PC-3 (cell line): ENCODE results near the gene CMKLR1. TPM values are rescaled to one million over a fixed set of nuclear protein-coding genes. Genes with fewer than 3 reads are reported as not detected.

Experiments used
- ATAC-seq: fragments of 200-7000 bp; cut with Tn5 transposase; 2 replicates; pipeline ENCODE4 v1.9.1; 2020; ENCODE audit warnings: mild to moderate bottlenecking, moderate library complexity
- BruUV-seq: library from RNA; stranded (reverse); fragments of 400-500 nt; replicated peaks from 2 replicates; lab custom pipeline; 2021; lab: Mats Ljungman, UMichigan
- CTCF ChIA-PET: fragments of 300-600 bp; sonication (Branson Sonifier 250); formaldehyde crosslinking; loops from one replicate; lab custom pipeline; 2022; ENCODE audit warnings: antibody characterized with exemption; lab: Charles Lee
- POLR2A ChIA-PET: fragments of 300-600 bp; sonication (Branson Sonifier 250); formaldehyde crosslinking; loops from one replicate; lab custom pipeline; 2022; ENCODE audit warnings: antibody characterized with exemption; ENCODE audit not compliant: unreplicated experiment; lab: Charles Lee
- DNase-seq: peaks from one replicate; pipeline ENCODE4 v3.0.0-alpha.2; 2015
- H2AFZ ChIP-seq: fragments of 300-600 bp; sonication (generic); 2 replicates; pipeline ENCODE4 v1.6.0; 2016; ENCODE audit warnings: antibody characterized with exemption, low read length
- H3F3A ChIP-seq: fragments of 300-600 bp; sonication (generic); one replicate; pipeline ENCODE4 v1.6.0; 2017; ENCODE audit warnings: antibody characterized with exemption, low read length, control low read depth, mild to moderate bottlenecking; ENCODE audit not compliant: unreplicated experiment
- H3K27ac ChIP-seq: fragments of 300-600 bp; sonication (generic); 2 replicates; pipeline ENCODE4 v1.5.1; 2016; ENCODE audit warnings: mild to moderate bottlenecking, low read length
- H3K27me3 ChIP-seq: fragments of 300-600 bp; sonication (generic); 2 replicates; pipeline ENCODE4 v1.6.1; 2016; ENCODE audit warnings: low read length, mixed read lengths
- H3K36me3 ChIP-seq: fragments of 300-600 bp; sonication (generic); 2 replicates; pipeline ENCODE4 v1.6.1; 2016; ENCODE audit warnings: low read depth, mixed run types, low read length, mixed read lengths
- H3K4me1 ChIP-seq: fragments of 300-600 bp; sonication (generic); 2 replicates; pipeline ENCODE4 v1.5.1; 2016; ENCODE audit warnings: low read length; ENCODE audit not compliant: insufficient read depth
- H3K4me2 ChIP-seq: fragments of 300-600 bp; sonication (generic); 2 replicates; pipeline ENCODE4 v1.6.0; 2016; ENCODE audit warnings: low read length
- H3K4me3 ChIP-seq: fragments of 300-600 bp; sonication (generic); 2 replicates; pipeline ENCODE4 v1.5.1; 2016; ENCODE audit warnings: mild to moderate bottlenecking, low read length, mixed read lengths
- H3K79me2 ChIP-seq: fragments of 300-600 bp; sonication (generic); 2 replicates; pipeline ENCODE4 v1.6.1; 2017; ENCODE audit warnings: low read length, mixed read lengths
- H3K9ac ChIP-seq: fragments of 300-600 bp; sonication (generic); 2 replicates; pipeline ENCODE4 v1.6.0; 2016; ENCODE audit warnings: mild to moderate bottlenecking, low read length
- H3K9me2 ChIP-seq: fragments of 300-600 bp; sonication (generic); replicated peaks from 2 replicates; pipeline ENCODE4 v1.6.1; 2016; ENCODE audit warnings: mixed run types, low read length, mixed read lengths
- H3K9me3 ChIP-seq: fragments of 300-600 bp; sonication (generic); 2 replicates; pipeline ENCODE4 v1.6.1; 2016; ENCODE audit warnings: low read length, mixed read lengths
- H4K20me1 ChIP-seq: fragments of 300-600 bp; sonication (generic); 2 replicates; pipeline ENCODE4 v1.6.1; 2016; ENCODE audit warnings: low read length, mixed read lengths
- CTCF ChIP-seq: fragments of 300-600 bp; sonication (generic); conservative IDR thresholded peaks from 2 replicates; pipeline ENCODE4 v1.5.1; 2017; ENCODE audit warnings: antibody characterized with exemption, low read depth, mild to moderate bottlenecking, low read length
- EZH2 ChIP-seq: fragments of 300-600 bp; sonication (generic); IDR thresholded peaks from one replicate; pipeline ENCODE4 v1.6.1; 2017; ENCODE audit warnings: antibody characterized with exemption, mild to moderate bottlenecking, low read length; ENCODE audit not compliant: unreplicated experiment
- EZH2phosphoT487 ChIP-seq: fragments of 300-600 bp; sonication (generic); IDR thresholded peaks from 2 replicates; pipeline ENCODE4 v1.6.1; 2018; ENCODE audit warnings: mild to moderate bottlenecking, antibody characterized with exemption, low read length, borderline replicate concordance
- intact Hi-C: fragments of 100-400 bp; cut with micrococcal nuclease; formaldehyde crosslinking; loops from 2 replicates; pipeline ENCODE4 v1.9.0; 2023
- total RNA-seq: library from RNA; depleted of rRNA; stranded (reverse); fragments of >200 nt; gene quantifications from 2 replicates; pipeline ENCODE4 v1.2.3, GENCODE V29; 2014

The CMKLR1 gene
- total RNA-seq, 1 experiment from 2014 or later, result not detected

GRCh38 chr12:108266131-108266530 is 73.0 kb downstream of the CMKLR1 start:
- no peaks in the 10 kb centered on the region for H3K4me1 ChIP-seq
- H3K4me2 ChIP-seq, result no peak overlapping the region
- peaks cover 5% of the 10 kb centered on the region; the same call in 1 of the 2 replicates for H3K9me3 ChIP-seq
- no peaks in the 10 kb centered on the region for H3F3A ChIP-seq
- H3K4me3 ChIP-seq, result no peak overlapping the region
- H3K9me2 ChIP-seq, result no peaks in the 10 kb centered on the region
- H3K36me3 ChIP-seq, result no peaks in the 10 kb centered on the region
- DNase-seq (no peak), ATAC-seq (no peak)
- H4K20me1 ChIP-seq, result no peaks in the 10 kb centered on the region
- ChIA-PET POLR2A (no interaction called here), CTCF (no interaction called here)
- H3K9ac ChIP-seq, result no peak overlapping the region
- no peak overlapping the region for H2AFZ ChIP-seq
- peaks cover 15% of the 10 kb centered on the region; the same call in 1 of the 2 replicates for H3K27me3 ChIP-seq
- no peak overlapping the region for H3K27ac ChIP-seq
- intact Hi-C loops, result no loop called here
- no TSS peak for BruUV-seq
- no peak for TF ChIP-seq CTCF
- no peak for TF ChIP-seq EZH2phosphoT487
- no peaks in the 10 kb centered on the region for H3K79me2 ChIP-seq

- DNase-seq (no peak), ATAC-seq (no peak)
- TF ChIP-seq CTCF, result no peak
- TF ChIP-seq EZH2, result no peak
- TF ChIP-seq EZH2phosphoT487, result no peak
- no peaks in the 10 kb centered on the region for H3K4me1 ChIP-seq
- no TSS peak for BruUV-seq
- no peaks in the 10 kb centered on the region for H3K9me2 ChIP-seq
- H3K9ac ChIP-seq, result no peak overlapping the region
- intact Hi-C loops, result no loop called here
- peaks cover 12% of the 10 kb centered on the region; the same call in 1 of the 2 replicates for H3K9me3 ChIP-seq
- CTCF ChIA-PET, result no interaction called here
- H3K27ac ChIP-seq, result no peak overlapping the region
- no peaks in the 10 kb centered on the region for H3K79me2 ChIP-seq
- no peak overlapping the region for H3K4me2 ChIP-seq
- POLR2A ChIA-PET, result no interaction called here
- no peaks in the 10 kb centered on the region for H4K20me1 ChIP-seq
- H3K36me3 ChIP-seq, result no peaks in the 10 kb centered on the region
- no peaks in the 10 kb centered on the region for H3F3A ChIP-seq
- H2AFZ ChIP-seq, result no peak overlapping the region
- peaks cover 15% of the 10 kb centered on the region; the same call in 1 of the 2 replicates for H3K27me3 ChIP-seq
- H3K4me3 ChIP-seq, result no peak overlapping the region
These were observed 73.6 kb downstream of the CMKLR1 start for GRCh38 chr12:108265505-108265904.

- DNase-seq (no peak), ATAC-seq (no peak)
- H3K9ac ChIP-seq, result no peak overlapping the region
- no peaks in the 10 kb centered on the region for H3F3A ChIP-seq
- H4K20me1 ChIP-seq, result no peaks in the 10 kb centered on the region
- H3K9me3 ChIP-seq, result peaks cover 27% of the 10 kb centered on the region
- H3K9me2 ChIP-seq, result no peaks in the 10 kb centered on the region; the same call in 1 of the 2 replicates
- POLR2A ChIA-PET, result no interaction called here
- CTCF ChIA-PET, result no interaction called here
- H3K79me2 ChIP-seq, result no peaks in the 10 kb centered on the region
- BruUV-seq, result no TSS peak
- no peak overlapping the region for H3K27ac ChIP-seq
- no peak for TF ChIP-seq CTCF
- TF ChIP-seq EZH2phosphoT487, result no peak
- no peak for TF ChIP-seq EZH2
- peaks cover 22% of the 10 kb centered on the region; the same call in 1 of the 2 replicates for H3K27me3 ChIP-seq
- no peak overlapping the region for H3K4me3 ChIP-seq
- no peak overlapping the region for H3K4me2 ChIP-seq
- H2AFZ ChIP-seq, result no peak overlapping the region
- H3K36me3 ChIP-seq, result no peaks in the 10 kb centered on the region
- H3K4me1 ChIP-seq, result no peaks in the 10 kb centered on the region
- intact Hi-C loops, result no loop called here
These were observed 78.1 kb downstream of the CMKLR1 start for GRCh38 chr12:108260969-108261368.
